OCI-LY1 (cell line): ENCODE data around the gene EML4.

Experiments used
- H2AFZ ChIP-seq: fragments of 200-600 bp; sonication (generic), shearing (Covaris generic); 2 replicates; pipeline ENCODE4 v1.6.0; 2014; ENCODE audit warnings: antibody characterized with exemption, mild to moderate bottlenecking, low read length
- H3F3A ChIP-seq: fragments of 200-600 bp; sonication (generic), shearing (Covaris generic); 2 replicates; pipeline ENCODE4 v1.6.0; 2014; ENCODE audit warnings: mild to moderate bottlenecking, antibody characterized with exemption, low read length, moderate library complexity; ENCODE audit not compliant: insufficient read depth
- H3K27ac ChIP-seq: fragments of 200-600 bp; sonication (generic); 2 replicates; pipeline ENCODE4 v1.5.1; 2014; ENCODE audit warnings: low read length, mixed run types, mild to moderate bottlenecking, low read depth; ENCODE audit not compliant: poor library complexity, severe bottlenecking
- H3K27me3 ChIP-seq: fragments of 200-600 bp; sonication (generic); 2 replicates; pipeline ENCODE4 v1.6.0; 2014; ENCODE audit warnings: antibody characterized with exemption, mild to moderate bottlenecking, low read length, moderate library complexity; ENCODE audit not compliant: insufficient read depth
- H3K36me3 ChIP-seq: fragments of 200-600 bp; sonication (generic); 2 replicates; pipeline ENCODE4 v1.6.1; 2014; ENCODE audit warnings: mild to moderate bottlenecking, antibody characterized with exemption, low read length, moderate library complexity, mixed read lengths; ENCODE audit not compliant: insufficient read depth
- H3K4me1 ChIP-seq: fragments of 200-600 bp; sonication (generic); 2 replicates; pipeline ENCODE4 v1.5.1; 2014; ENCODE audit warnings: mild to moderate bottlenecking, low read length, moderate library complexity; ENCODE audit not compliant: insufficient read depth, severe bottlenecking
- H3K4me2 ChIP-seq: fragments of 200-600 bp; sonication (generic), shearing (Covaris generic); 2 replicates; pipeline ENCODE4 v1.6.1; 2014; ENCODE audit warnings: low read length
- H3K4me3 ChIP-seq: fragments of 200-600 bp; sonication (generic); 2 replicates; pipeline ENCODE4 v1.5.1; 2014; ENCODE audit warnings: low read length, low read depth, mild to moderate bottlenecking, mixed read lengths; ENCODE audit not compliant: poor library complexity, severe bottlenecking
- H3K79me2 ChIP-seq: fragments of 200-600 bp; shearing (Covaris generic); 2 replicates; pipeline ENCODE4 v1.6.1; 2016; ENCODE audit warnings: mixed run types, low read length, mixed read lengths; ENCODE audit not compliant: insufficient read depth
- H3K9ac ChIP-seq: fragments of 200-600 bp; sonication (generic), shearing (Covaris generic); 2 replicates; pipeline ENCODE4 v1.6.1; 2014; ENCODE audit warnings: mild to moderate bottlenecking, low read length, mixed read lengths
- H3K9me2 ChIP-seq: fragments of 200-600 bp; sonication (generic), shearing (Covaris generic); 2 replicates; pipeline ENCODE4 v1.6.1; 2014; ENCODE audit warnings: low read depth, mild to moderate bottlenecking, low read length, mixed read lengths
- H3K9me3 ChIP-seq: fragments of 200-600 bp; shearing (Covaris generic); 2 replicates; pipeline ENCODE4 v1.6.1; 2014; ENCODE audit warnings: low read length, mixed read lengths
- H4K20me1 ChIP-seq: fragments of 200-600 bp; sonication (generic), shearing (Covaris generic); 2 replicates; pipeline ENCODE4 v1.6.0; 2016; ENCODE audit warnings: mild to moderate bottlenecking, low read length; ENCODE audit not compliant: insufficient read depth
- CTCF ChIP-seq: fragments of 200-600 bp; sonication (generic), shearing (Covaris generic); IDR thresholded peaks from 2 replicates; pipeline ENCODE4 v1.5.1; 2017; ENCODE audit warnings: mild to moderate bottlenecking, antibody characterized with exemption, low read length, moderate library complexity, mixed read lengths
- EZH2 ChIP-seq: fragments of 200-600 bp; sonication (generic), shearing (Covaris generic); IDR thresholded peaks from 2 replicates; pipeline ENCODE4 v1.8.0; 2017; ENCODE audit warnings: borderline replicate concordance, mixed run types, mild to moderate bottlenecking, antibody characterized with exemption, low read length, moderate library complexity, mixed read lengths

The EML4 gene

GRCh38 chr2:42368817-42369531 is 199.8 kb downstream of the EML4 start:
- TF ChIP-seq CTCF: no peak
- no peak for TF ChIP-seq EZH2
- Histone ChIP-seq H3K4me2 (no peak overlapping the region), H3F3A (no peaks in the 10 kb centered on the region), H3K27me3 (no peaks in the 10 kb centered on the region), H3K9me2 (no peaks in the 10 kb centered on the region), H4K20me1 (no peaks in the 10 kb centered on the region), H3K27ac (no peak overlapping the region), H3K4me3 (no peak overlapping the region), H3K9ac (no peak overlapping the region), H3K36me3 (no peaks in the 10 kb centered on the region), H2AFZ (no peak overlapping the region), H3K79me2 (no peaks in the 10 kb centered on the region), H3K4me1 (no peaks in the 10 kb centered on the region), H3K9me3 (no peaks in the 10 kb centered on the region)

- no peaks in the 10 kb centered on the region for H4K20me1 ChIP-seq
- H3K36me3 ChIP-seq: no peaks in the 10 kb centered on the region
- no peaks in the 10 kb centered on the region for H3K9me2 ChIP-seq
- no peaks in the 10 kb centered on the region for H3F3A ChIP-seq
- H3K9ac ChIP-seq: no peak overlapping the region
- H3K4me2 ChIP-seq: no peak overlapping the region
- H3K9me3 ChIP-seq: no peaks in the 10 kb centered on the region
- no peak overlapping the region for H3K4me3 ChIP-seq
- TF ChIP-seq CTCF: no peak
- TF ChIP-seq EZH2: no peak
- H3K27me3 ChIP-seq: no peaks in the 10 kb centered on the region
- H3K27ac ChIP-seq: no peak overlapping the region
- no peak overlapping the region for H2AFZ ChIP-seq
- H3K79me2 ChIP-seq: no peaks in the 10 kb centered on the region
- no peaks in the 10 kb centered on the region for H3K4me1 ChIP-seq
Measured at GRCh38 chr2:42369532-42370229, 200.5 kb downstream of the EML4 start.

- no peaks in the 10 kb centered on the region for H4K20me1 ChIP-seq
- TF ChIP-seq EZH2 (no peak), CTCF (no peak)
- H3K79me2 ChIP-seq: no peaks in the 10 kb centered on the region
- H3K4me3 ChIP-seq: no peak overlapping the region
- no peaks in the 10 kb centered on the region for H3K9me3 ChIP-seq
- no peaks in the 10 kb centered on the region for H3K9me2 ChIP-seq
- H3K36me3 ChIP-seq: no peaks in the 10 kb centered on the region
- no peaks in the 10 kb centered on the region for H3F3A ChIP-seq
- H3K4me2 ChIP-seq: no peak overlapping the region
- no peak overlapping the region for H3K27ac ChIP-seq
- H3K9ac ChIP-seq: no peak overlapping the region
- no peaks in the 10 kb centered on the region for H3K27me3 ChIP-seq
- no peak overlapping the region for H2AFZ ChIP-seq
- peaks cover 2% of the 10 kb centered on the region for H3K4me1 ChIP-seq
Measured at GRCh38 chr2:42371611-42372473, 202.7 kb downstream of the EML4 start.
